EH (cell line): Measurements from ENCODE around the gene ST6GAL1.
"Not testable (repeated sequence)": the region's sequence is repeated elsewhere in the genome, so short reads cannot be mapped to it uniquely, and the experiment has no call there.

Experiments
- DNase-seq: peaks from one replicate; pipeline ENCODE4 v3.0.0-alpha.2; 2015; ENCODE audit warnings: low read depth

The ST6GAL1 gene

GRCh38 chr3:186967686-186968085 is 37.4 kb downstream of the ST6GAL1 start:
- peak; percentile 50 for DNase-seq

GRCh38 chr3:186969607-186970006 is 39.3 kb downstream of the ST6GAL1 start:
- DNase-seq = no peak

GRCh38 chr3:186971106-186971505 is 40.8 kb downstream of the ST6GAL1 start:
- DNase-seq = not testable (repeated sequence)

GRCh38 chr3:186971578-186971977 is 41.3 kb downstream of the ST6GAL1 start:
- no peak for DNase-seq

GRCh38 chr3:186973702-186974101 is 43.4 kb downstream of the ST6GAL1 start:
- no peak for DNase-seq

GRCh38 chr3:186974824-186975313 is 44.5 kb downstream of the ST6GAL1 start:
- DNase-seq = no peak

GRCh38 chr3:186975726-186976125 is 45.4 kb downstream of the ST6GAL1 start:
- DNase-seq = no peak

- no peak for DNase-seq
Observed at GRCh38 chr3:186976837-186977750, 46.8 kb downstream of the ST6GAL1 start.

- no peak for DNase-seq
Observed at GRCh38 chr3:186978712-186979111, 48.4 kb downstream of the ST6GAL1 start.

GRCh38 chr3:186979852-186980251 is 49.5 kb downstream of the ST6GAL1 start:
- DNase-seq = peak; percentile 65

- DNase-seq = no peak
Observed at GRCh38 chr3:186980989-186981388, 50.7 kb downstream of the ST6GAL1 start.

- DNase-seq = no peak
Observed at GRCh38 chr3:186983659-186984058, 53.3 kb downstream of the ST6GAL1 start.

GRCh38 chr3:186984064-186984463 is 53.7 kb downstream of the ST6GAL1 start:
- DNase-seq = no peak

GRCh38 chr3:186985661-186986364 is 55.5 kb downstream of the ST6GAL1 start:
- no peak for DNase-seq

- DNase-seq = no peak
Observed at GRCh38 chr3:186986406-186986805, 56.1 kb downstream of the ST6GAL1 start.

- DNase-seq = no peak
Observed at GRCh38 chr3:186986816-186987215, 56.5 kb downstream of the ST6GAL1 start.

GRCh38 chr3:186988806-186989205 is 58.5 kb downstream of the ST6GAL1 start:
- no peak for DNase-seq

- DNase-seq = no peak
Observed at GRCh38 chr3:186989429-186989828, 59.1 kb downstream of the ST6GAL1 start.

- no peak for DNase-seq
Observed at GRCh38 chr3:186990277-186990676, 60.0 kb downstream of the ST6GAL1 start.

GRCh38 chr3:186990878-186991308 is 60.6 kb downstream of the ST6GAL1 start:
- no peak for DNase-seq

GRCh38 chr3:186991470-186991869 is 61.1 kb downstream of the ST6GAL1 start:
- DNase-seq = no peak

- DNase-seq = not testable (repeated sequence)
Observed at GRCh38 chr3:186992096-186992495, 61.8 kb downstream of the ST6GAL1 start.

- no peak for DNase-seq
Observed at GRCh38 chr3:186993210-186993782, 63.0 kb downstream of the ST6GAL1 start.
